ENCODE data around the gene KCTD7.

- no peak for TF ChIP-seq CTCF (IDR thresholded peaks at IDR 0.05; ENCODE audit: borderline replicate concordance, extremely low read depth, low read length, poor library complexity, severe bottlenecking)
- TF ChIP-seq EZH2 (IDR thresholded peaks at IDR 0.05; ENCODE audit: borderline replicate concordance, low read depth, low read length, severe bottlenecking), result no peak
Measured at GRCh38 chr7:66683770-66684123, 55.1 kb downstream of the KCTD7 start.
